ENCODE data around the gene ABO.
"Not testable (repeated sequence)": the region's sequence is repeated elsewhere in the genome, so short reads cannot be mapped to it uniquely, and the experiment has no call there.

The ABO gene

GRCh38 chr9:133239533-133240090 lies 35.4 kb downstream of the ABO start:
- no peak for DNase-seq

- DNase-seq = no peak
Measured at GRCh38 chr9:133238851-133239532, 36.0 kb downstream of the ABO start.

- DNase-seq = no peak
Measured at GRCh38 chr9:133238272-133238850, 36.6 kb downstream of the ABO start.

GRCh38 chr9:133237035-133237731 lies 37.8 kb downstream of the ABO start:
- DNase-seq = no peak

GRCh38 chr9:133236291-133237034 lies 38.5 kb downstream of the ABO start:
- not testable (repeated sequence) for DNase-seq

GRCh38 chr9:133235549-133236222 lies 39.3 kb downstream of the ABO start:
- DNase-seq = no peak

GRCh38 chr9:133234577-133235322 lies 40.3 kb downstream of the ABO start:
- no peak for DNase-seq

GRCh38 chr9:133233681-133234432 lies 41.1 kb downstream of the ABO start:
- no peak for DNase-seq

- DNase-seq = not testable (repeated sequence)
Measured at GRCh38 chr9:133231934-133232568, 43.0 kb downstream of the ABO start.

- DNase-seq = not testable (repeated sequence)
Measured at GRCh38 chr9:133230514-133230913, 44.5 kb downstream of the ABO start.

- DNase-seq = no peak
Measured at GRCh38 chr9:133230093-133230492, 44.9 kb downstream of the ABO start.

- not testable (repeated sequence) for DNase-seq
Measured at GRCh38 chr9:133228474-133229193, 46.4 kb downstream of the ABO start.

- not testable (repeated sequence) for DNase-seq
Measured at GRCh38 chr9:133227996-133228395, 47.0 kb downstream of the ABO start.

GRCh38 chr9:133227242-133227860 lies 47.6 kb downstream of the ABO start:
- no peak for DNase-seq

GRCh38 chr9:133226219-133227171 lies 48.5 kb downstream of the ABO start:
- no peak for DNase-seq

- DNase-seq = no peak
Measured at GRCh38 chr9:133225171-133226011, 49.6 kb downstream of the ABO start.

GRCh38 chr9:133224762-133225161 lies 50.2 kb downstream of the ABO start:
- no peak for DNase-seq

Data from NCI-H2107 (cell line).